Measurements from ENCODE around the gene RAB40A.
"Not testable (repeated sequence)": the region's sequence is repeated elsewhere in the genome, so short reads cannot be mapped to it uniquely, and the experiment has no call there.

Gene RAB40A

GRCh38 chrX:103520386-103520785, 1.1 kb upstream of the RAB40A start:
- DNase-seq = no peak

GRCh38 chrX:103518571-103518970, 718 bp downstream of the RAB40A start:
- no peak for DNase-seq

DNA sequence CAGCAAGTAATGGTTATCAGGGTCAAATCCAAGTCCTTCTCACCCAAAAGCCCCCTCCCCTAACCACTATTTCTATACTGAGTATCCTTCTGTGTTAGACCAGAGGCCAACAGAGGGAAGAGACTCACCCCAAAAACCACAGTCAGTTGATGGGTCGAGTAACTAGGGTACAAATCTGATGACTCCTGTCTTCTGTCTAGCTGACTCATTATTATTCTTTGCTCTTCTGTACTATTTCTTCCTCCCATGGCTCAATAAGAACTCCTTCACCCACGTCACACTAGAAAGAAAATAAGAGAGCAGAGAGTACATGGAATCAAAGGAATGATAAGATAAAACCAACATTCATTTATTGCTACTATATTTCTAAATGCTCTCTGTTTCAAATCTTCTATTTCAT, 2.0 kb downstream of the RAB40A start:
- DNase-seq = no peak

GRCh38 chrX:103513476-103514108, 5.7 kb downstream of the RAB40A start:
- DNase-seq = no peak

- no peak for DNase-seq
Measured at GRCh38 chrX:103513067-103513466, 6.2 kb downstream of the RAB40A start.

GRCh38 chrX:103510031-103510430, 9.3 kb downstream of the RAB40A start:
- no peak for DNase-seq

- no peak for DNase-seq
Measured at GRCh38 chrX:103503853-103504207, 15.5 kb downstream of the RAB40A start.

DNA sequence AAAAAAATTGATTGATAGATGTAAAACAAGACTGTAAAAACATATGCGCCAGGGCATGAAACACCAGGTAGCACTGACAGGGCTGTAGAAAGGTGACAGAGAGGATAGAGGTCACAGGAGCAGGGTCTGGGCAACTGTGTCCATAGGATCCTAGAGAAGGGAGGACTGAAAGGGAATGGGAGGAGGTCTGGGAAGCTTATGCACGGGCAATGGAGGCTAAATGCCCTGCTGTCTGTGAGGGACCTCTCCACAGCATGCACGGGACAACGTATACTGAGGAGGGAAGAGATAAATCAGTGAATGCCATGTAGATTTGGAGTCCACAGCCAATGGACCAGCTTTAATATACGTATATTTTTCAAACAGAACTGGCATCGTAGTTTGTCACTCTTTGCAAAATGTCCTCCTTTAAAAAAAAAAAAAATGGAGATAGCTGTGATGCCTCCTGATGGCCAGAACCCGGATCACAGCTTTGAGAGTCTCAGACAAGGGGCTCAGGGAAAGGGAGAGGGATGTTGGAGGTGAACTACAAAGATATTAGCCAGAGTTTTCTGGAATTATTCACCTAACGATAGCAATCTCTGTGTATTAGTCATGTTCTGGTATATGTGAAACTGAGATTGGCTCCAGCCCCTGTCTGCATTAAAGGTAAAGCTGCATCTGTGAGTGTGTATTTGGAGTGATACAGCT, 16.0 kb downstream of the RAB40A start:
- no peak for DNase-seq

DNA sequence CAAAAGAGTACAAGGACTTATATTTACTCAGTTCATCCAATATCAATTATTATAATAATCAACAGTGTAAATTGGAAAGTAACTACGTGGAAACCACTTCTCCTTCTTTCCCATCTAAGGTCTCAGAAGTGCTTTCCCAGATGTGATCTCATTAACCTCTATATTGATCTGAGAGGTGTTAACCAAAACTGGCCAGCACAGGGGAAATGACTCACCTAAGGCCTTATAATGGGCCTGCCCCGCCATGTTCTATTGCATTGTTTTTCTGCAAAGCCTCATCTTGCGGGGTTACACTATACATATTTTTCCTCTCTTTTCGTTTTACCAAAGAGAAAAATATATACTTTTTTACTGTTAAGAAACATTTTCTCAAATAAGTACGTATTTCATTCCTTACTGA, 20.5 kb downstream of the RAB40A start:
- DNase-seq = no peak

GRCh38 chrX:103495786-103496185, 23.5 kb downstream of the RAB40A start:
- no peak for DNase-seq

DNA sequence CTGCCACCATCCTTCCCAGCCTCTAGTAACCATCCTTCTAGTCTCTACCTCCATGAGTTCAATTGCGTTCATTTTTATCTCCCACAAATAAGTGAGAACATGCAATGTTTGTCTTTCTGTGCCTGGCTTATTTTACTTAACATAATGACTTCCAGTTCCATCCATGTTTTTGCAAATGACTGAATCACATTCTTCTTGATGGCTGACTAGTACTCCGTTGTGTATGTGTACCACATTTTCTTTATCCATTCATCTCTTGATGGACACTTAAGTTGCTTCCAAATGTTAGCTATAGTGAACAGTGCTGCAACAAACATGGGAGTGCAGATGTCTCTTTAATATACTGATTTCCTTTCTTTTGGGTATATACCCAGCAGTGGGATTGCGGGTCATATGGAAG, 25.7 kb downstream of the RAB40A start:
- DNase-seq = not testable (repeated sequence)

DNA sequence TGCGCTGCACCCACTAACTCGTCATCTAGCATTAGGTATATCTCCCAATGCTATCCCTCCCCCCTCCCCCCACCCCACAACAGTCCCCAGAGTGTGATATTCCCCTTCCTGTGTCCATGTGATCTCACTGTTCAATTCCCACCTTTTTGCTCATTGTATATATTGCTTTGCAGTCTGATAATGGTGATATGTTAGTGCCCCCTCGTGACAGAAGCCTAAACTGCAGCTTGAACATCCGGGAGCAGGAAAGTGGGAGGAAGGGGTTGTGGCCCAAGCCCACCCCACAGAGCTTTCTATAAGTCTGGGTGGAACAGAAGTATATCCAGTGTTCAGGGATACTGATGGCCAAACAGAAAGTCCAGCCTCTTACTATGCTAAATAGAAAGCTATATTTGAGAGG, 29.6 kb downstream of the RAB40A start:
- DNase-seq = not testable (repeated sequence)

DNA sequence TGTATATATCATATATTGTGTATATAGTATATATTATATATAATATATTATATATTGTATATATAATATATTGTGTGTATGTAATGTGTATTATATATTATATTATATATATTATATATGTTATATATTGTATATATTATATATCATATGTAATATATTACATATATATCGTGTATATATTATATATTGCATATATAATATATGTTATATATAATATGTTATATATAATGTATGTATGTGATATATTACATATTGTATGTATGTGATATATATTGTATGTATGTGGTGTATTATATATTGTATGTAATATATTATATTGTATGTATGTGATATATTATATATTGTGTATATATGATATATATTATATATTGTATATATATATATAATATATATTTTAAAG, 30.5 kb downstream of the RAB40A start:
- DNase-seq = no peak

GRCh38 chrX:103488332-103488731, 31.0 kb downstream of the RAB40A start:
- no peak for DNase-seq

- DNase-seq = no peak
Measured at GRCh38 chrX:103483720-103484119, 35.6 kb downstream of the RAB40A start.

DNA sequence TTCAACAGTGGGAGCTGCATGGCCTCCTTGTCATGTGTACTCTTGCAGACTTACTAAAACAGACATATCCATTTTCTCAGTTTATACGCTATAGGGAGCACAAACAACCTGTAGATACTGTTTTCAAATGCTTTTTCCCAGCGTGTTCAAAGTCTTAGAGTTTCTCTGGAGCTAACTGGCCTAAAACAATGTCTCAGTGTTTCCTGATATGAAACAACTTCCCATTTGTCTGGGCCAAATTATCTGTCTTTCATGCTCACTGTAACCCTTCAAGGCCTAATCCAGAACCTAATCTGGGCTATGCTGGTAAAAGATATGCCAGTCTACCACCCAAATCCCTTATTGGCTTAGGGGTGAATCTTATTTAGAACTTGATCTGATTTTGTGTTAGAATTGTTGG, 38.8 kb downstream of the RAB40A start:
- DNase-seq = no peak

DNA sequence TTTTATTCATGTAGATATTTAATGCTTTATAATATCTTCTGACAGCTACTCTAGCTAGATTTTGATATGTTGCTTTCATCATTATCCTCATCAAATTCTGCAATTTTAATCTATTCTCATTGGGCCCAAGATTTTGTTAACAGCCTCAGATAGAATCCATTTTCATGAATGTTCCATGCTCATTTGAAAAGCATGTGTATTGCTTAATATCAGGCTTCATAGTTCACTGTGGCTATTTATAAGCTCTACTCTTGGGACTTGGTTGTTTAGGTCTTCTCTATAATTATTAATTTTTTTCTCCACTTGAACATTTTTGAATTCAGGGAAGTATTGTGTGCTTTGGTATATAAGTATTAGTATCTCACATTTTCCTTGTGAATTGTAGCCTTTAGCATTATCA, 41.8 kb downstream of the RAB40A start:
- DNase-seq = no peak

DNA sequence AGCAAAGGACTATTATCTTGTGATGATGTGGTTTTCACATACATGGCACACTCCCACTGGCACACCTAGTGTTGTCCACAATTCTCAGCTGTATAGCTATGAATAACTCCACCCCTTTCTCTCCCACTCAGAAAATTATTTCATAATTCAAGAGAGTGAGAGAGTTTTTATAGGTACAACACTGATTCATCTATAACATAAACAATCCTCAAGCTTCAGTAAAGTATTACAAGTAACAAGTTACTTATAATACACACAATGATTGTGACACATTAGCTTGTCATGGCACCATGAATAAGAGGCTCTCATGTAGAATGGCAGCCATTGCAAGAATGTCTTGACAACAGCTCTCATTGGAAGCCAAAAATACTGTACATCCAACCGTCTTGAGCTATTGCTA, 43.9 kb downstream of the RAB40A start:
- DNase-seq = no peak

GRCh38 chrX:103469977-103470376, 49.3 kb downstream of the RAB40A start:
- DNase-seq = not testable (repeated sequence)

- no peak for DNase-seq
Measured at GRCh38 chrX:103467887-103468286, 51.4 kb downstream of the RAB40A start.

GRCh38 chrX:103467156-103467555, 52.1 kb downstream of the RAB40A start:
- no peak for DNase-seq

DNA sequence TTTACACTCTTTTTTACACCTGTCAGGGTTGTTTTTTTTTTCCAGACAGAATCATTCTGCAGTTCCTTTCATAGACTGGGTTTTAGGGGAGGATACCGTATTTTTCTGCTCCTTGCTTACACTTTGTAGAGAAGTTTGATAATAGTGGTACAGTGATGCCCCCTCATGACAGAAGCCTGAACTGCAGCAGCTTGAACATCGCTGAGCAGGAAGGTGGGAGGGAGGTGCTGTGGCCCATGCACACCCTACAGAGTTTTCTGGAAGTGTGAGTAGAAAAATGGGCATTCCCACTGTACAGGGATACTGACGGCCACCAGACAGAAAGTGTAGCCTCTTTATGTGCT, 54.5 kb downstream of the RAB40A start:
- peak; percentile 8 for DNase-seq

DNA sequence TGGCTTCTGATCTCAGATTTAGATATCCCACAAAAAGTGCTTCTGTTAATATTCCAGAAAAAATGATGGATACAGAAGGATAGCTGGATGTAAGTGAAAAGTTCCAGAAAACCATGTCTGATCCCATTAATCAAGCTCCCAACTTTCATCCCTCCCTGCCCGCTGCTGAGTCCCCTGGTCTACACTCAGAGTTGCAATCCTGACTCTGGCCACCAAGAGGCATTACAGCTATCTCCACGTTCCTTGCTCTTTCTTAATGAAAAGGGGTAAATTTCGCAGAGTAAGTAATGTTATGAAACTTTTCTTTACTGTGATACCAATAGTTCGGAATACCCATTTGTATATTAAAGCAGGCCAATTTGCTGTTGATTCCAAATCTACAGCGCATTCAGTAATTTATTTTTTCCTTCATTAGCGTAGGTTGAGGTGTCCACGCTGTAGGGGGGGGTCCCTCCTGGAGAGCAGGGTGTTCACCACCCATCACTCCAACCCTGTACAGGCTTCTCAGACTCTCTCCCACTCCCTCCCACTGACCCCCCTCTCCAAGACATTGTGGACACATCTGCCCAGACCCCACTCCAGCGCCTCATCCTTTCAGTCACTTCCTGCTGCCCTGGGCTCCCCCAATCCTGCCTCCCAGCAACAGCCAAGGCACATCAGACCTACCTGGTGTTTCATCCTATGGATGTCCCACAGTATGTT, 55.1 kb downstream of the RAB40A start:
- DNase-seq = peak; percentile 2

DNA sequence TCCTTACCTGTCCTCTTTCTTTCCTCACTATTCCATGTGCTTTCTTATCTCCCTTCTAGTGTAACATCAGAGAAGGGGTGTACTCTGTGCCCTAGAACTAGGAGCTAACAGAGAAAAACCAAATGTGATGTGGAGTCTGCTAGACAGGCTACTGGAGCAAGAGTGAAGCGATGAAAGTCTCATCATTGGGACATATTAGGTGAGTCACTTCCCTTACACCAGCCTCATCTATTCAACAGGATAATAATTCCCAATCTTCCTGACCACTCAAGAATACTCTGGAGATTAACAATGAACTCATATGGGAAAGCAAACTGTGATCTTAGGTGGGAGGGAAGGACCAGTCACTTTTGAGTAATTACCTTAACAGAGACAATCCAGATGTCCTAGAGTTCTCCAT, 58.1 kb downstream of the RAB40A start:
- no peak for DNase-seq
